ENCODE data around the gene DES. TPM values are rescaled to one million over a fixed set of nuclear protein-coding genes. Genes with fewer than 3 reads are reported as not detected.

The DES gene
- total RNA-seq, 2 experiments from 2014 or later = not detected

DNA sequence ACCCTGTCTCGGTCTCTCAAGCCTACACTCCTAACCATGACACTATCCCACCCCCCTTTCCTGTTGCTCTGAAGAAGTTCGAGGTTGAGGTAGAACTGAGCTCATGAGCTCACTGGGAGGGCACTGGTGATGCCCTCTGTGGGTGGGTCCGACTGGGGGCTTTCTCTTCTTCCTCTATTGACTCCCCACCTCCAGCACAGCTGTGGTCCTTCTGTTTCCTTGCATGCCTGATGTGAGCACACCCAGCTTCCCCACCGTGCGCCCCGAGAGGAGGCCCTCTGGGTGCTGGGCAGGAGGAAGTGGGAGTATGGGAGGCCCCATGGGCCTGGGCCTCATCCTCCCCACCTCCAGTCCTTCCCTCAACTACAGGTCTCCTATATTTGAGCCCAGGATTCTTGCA is 37.4 kb downstream of the DES start:
- Histone ChIP-seq H3K9me2 (ENCODE audit: insufficient read depth, low read length) (no peaks in the 10 kb centered on the region), H4K20me1 (ENCODE audit: insufficient read depth, low read length) (no peaks in the 10 kb centered on the region), H3K4me3 (ENCODE audit: low read depth, low read length, poor library complexity, severe bottlenecking) (no peak overlapping the region), H3K79me2 (ENCODE audit: insufficient read depth, low read depth, low read length) (no peaks in the 10 kb centered on the region), H2AFZ (ENCODE audit: low read length) (no peak overlapping the region), H3K9me3 (ENCODE audit: low read length) (no peaks in the 10 kb centered on the region), H3K4me2 (ENCODE audit: low read length) (no peak overlapping the region), H3K4me1 (ENCODE audit: insufficient read depth, low read length, poor library complexity, severe bottlenecking) (peaks cover 5% of the 10 kb centered on the region), H3K27ac (ENCODE audit: low read depth, low read length, poor library complexity, severe bottlenecking) (no peak overlapping the region), H3K36me3 (ENCODE audit: insufficient read depth, low read length) (no peaks in the 10 kb centered on the region)
- BruUV-seq (replicated peaks) = no TSS peak
- ChIA-PET POLR2A (interaction anchor here (0.6 to 1.2 kb wide), 3 partner anchors 9 to 18 kb away, joined by 3 to 4 read pairs (median 4); no protein-coding TSS in a partner anchor), CTCF (ENCODE audit: unreplicated experiment) (interaction anchor here (0.6 to 1.1 kb wide), 4 partner anchors 14 to 56 kb away, joined by 3 to 6 read pairs (median 4); no protein-coding TSS in a partner anchor)
- peak; percentile 11 for DNase-seq (ENCODE audit: low spot score)
- TF ChIP-seq, protein P1, sequence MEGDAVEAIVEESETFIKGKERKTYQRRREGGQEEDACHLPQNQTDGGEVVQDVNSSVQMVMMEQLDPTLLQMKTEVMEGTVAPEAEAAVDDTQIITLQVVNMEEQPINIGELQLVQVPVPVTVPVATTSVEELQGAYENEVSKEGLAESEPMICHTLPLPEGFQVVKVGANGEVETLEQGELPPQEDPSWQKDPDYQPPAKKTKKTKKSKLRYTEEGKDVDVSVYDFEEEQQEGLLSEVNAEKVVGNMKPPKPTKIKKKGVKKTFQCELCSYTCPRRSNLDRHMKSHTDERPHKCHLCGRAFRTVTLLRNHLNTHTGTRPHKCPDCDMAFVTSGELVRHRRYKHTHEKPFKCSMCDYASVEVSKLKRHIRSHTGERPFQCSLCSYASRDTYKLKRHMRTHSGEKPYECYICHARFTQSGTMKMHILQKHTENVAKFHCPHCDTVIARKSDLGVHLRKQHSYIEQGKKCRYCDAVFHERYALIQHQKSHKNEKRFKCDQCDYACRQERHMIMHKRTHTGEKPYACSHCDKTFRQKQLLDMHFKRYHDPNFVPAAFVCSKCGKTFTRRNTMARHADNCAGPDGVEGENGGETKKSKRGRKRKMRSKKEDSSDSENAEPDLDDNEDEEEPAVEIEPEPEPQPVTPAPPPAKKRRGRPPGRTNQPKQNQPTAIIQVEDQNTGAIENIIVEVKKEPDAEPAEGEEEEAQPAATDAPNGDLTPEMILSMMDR (conservative IDR thresholded peaks at IDR 0.05; ENCODE audit: low read length) = no peak
- no peak for TF ChIP-seq EZH2phosphoT487 (IDR thresholded peaks at IDR 0.05; ENCODE audit: borderline replicate concordance, low read depth, low read length)
- intact Hi-C loops (cut with micrococcal nuclease; ENCODE audit: unreplicated experiment) = no loop called here

DNA sequence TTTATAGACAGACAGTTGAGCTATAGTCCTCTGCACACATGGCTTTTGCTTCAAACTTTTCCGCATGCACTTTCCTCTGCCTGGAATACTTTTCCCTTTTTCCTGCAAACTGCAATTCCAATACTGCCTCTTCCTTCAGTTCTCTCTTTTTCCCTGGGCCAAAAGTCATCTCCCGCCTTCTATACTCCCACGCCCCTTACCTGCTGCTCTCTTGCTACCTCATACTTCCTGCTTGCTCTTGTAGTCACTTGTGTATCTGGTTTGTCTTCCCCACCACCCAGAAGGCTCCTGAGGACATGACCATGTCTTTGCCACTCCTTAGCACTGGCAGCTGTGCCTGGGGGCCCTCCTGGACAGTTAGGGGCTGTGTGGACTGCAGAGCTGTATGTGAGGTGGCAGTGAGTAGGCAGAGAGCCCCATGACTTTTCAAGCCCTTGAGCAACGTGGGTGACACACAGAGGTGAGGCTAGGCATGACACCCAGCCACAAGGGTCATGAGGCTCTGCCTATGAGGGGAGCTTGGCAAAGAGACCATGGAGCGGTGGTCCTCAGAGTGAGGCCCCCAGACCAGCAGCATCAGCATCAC is 39.7 kb downstream of the DES start:
- intact Hi-C loops (cut with micrococcal nuclease; ENCODE audit: unreplicated experiment) = loop anchor here (1.0 to 2.0 kb wide), 2 partner anchors 27 to 55 kb away; no protein-coding TSS in a partner anchor
- Histone ChIP-seq H3K4me1 (ENCODE audit: insufficient read depth, low read length, poor library complexity, severe bottlenecking) (peaks cover 9% of the 10 kb centered on the region), H3K4me3 (ENCODE audit: low read depth, low read length, poor library complexity, severe bottlenecking) (no peak overlapping the region), H3K27ac (ENCODE audit: low read depth, low read length, poor library complexity, severe bottlenecking) (no peak overlapping the region), H3K4me2 (ENCODE audit: low read length) (no peak overlapping the region), H3K9me3 (ENCODE audit: low read length) (no peaks in the 10 kb centered on the region), H3K9me2 (ENCODE audit: insufficient read depth, low read length) (no peaks in the 10 kb centered on the region), H2AFZ (ENCODE audit: low read length) (peak overlapping the region; percentile 57; the same call in 1 of the 2 replicates), H3K79me2 (ENCODE audit: insufficient read depth, low read depth, low read length) (no peaks in the 10 kb centered on the region), H3K36me3 (ENCODE audit: insufficient read depth, low read length) (no peaks in the 10 kb centered on the region), H4K20me1 (ENCODE audit: insufficient read depth, low read length) (no peaks in the 10 kb centered on the region)
- TF ChIP-seq, protein P1 (conservative IDR thresholded peaks at IDR 0.05; ENCODE audit: low read length) = peak; percentile 70
- TF ChIP-seq EZH2phosphoT487 (IDR thresholded peaks at IDR 0.05; ENCODE audit: borderline replicate concordance, low read depth, low read length) = no peak
- ChIA-PET POLR2A (interaction anchor here (0.7 to 1.1 kb wide), 2 partner anchors 17 to 866 kb away, joined by 3 read pairs; no protein-coding TSS in a partner anchor), CTCF (ENCODE audit: unreplicated experiment) (interaction anchor here (1.5 kb wide), 1 partner anchor 25 kb away, joined by 3 read pairs; no protein-coding TSS in a partner anchor)
- DNase-seq (ENCODE audit: low spot score) = peak; percentile 60
- no TSS peak for BruUV-seq (replicated peaks)

DNA sequence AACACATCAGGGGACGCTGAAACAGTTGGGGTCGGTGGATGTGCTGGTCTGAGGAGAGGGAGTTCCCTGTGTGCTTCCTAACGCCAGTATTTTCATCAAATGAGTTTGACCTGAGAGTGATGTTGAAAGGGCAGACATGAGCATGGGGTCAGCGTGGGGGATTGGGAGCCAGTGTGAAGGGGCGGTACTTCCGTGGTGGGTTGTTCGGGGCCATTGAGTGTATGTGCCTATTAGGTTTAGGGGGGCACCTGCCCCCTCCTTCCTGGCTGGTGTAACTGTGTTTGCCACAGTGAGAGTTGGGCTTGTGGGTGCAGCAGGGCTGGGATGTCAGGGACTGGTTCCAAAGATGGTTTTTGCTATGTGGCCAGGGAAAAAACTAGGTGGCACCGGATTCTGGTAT is 40.8 kb downstream of the DES start:
- ChIA-PET POLR2A (interaction anchor here (1.0 kb wide), 1 partner anchor 40 kb away, joined by 3 read pairs; the partner anchor contains the start of gene GMPPA), CTCF (ENCODE audit: unreplicated experiment) (no interaction called here)
- Histone ChIP-seq H3K4me2 (ENCODE audit: low read length) (no peak overlapping the region), H3K9me2 (ENCODE audit: insufficient read depth, low read length) (no peaks in the 10 kb centered on the region), H4K20me1 (ENCODE audit: insufficient read depth, low read length) (no peaks in the 10 kb centered on the region), H3K79me2 (ENCODE audit: insufficient read depth, low read depth, low read length) (no peaks in the 10 kb centered on the region), H3K4me3 (ENCODE audit: low read depth, low read length, poor library complexity, severe bottlenecking) (no peak overlapping the region), H3K27ac (ENCODE audit: low read depth, low read length, poor library complexity, severe bottlenecking) (no peak overlapping the region), H3K9me3 (ENCODE audit: low read length) (no peaks in the 10 kb centered on the region), H3K4me1 (ENCODE audit: insufficient read depth, low read length, poor library complexity, severe bottlenecking) (peaks cover 9% of the 10 kb centered on the region), H2AFZ (ENCODE audit: low read length) (no peak overlapping the region), H3K36me3 (ENCODE audit: insufficient read depth, low read length) (no peaks in the 10 kb centered on the region)
- no peak for DNase-seq (ENCODE audit: low spot score)
- no TSS peak for BruUV-seq (replicated peaks)
- TF ChIP-seq, protein P1 (conservative IDR thresholded peaks at IDR 0.05; ENCODE audit: low read length) = no peak
- no peak for TF ChIP-seq EZH2phosphoT487 (IDR thresholded peaks at IDR 0.05; ENCODE audit: borderline replicate concordance, low read depth, low read length)
- intact Hi-C loops (cut with micrococcal nuclease; ENCODE audit: unreplicated experiment) = loop anchor here (1.0 to 2.0 kb wide), 3 partner anchors 28 to 71 kb away; no protein-coding TSS in a partner anchor
